ENCODE data around the gene ODF2. TPM values are rescaled to one million over a fixed set of nuclear protein-coding genes. Genes with fewer than 3 reads are reported as not detected.

ODF2 gene
- total and polyA plus RNA-seq, 2 of the 13 experiments (the other 11 are each of a cell fraction or from before 2014, with no cell fraction given) = 9.8 to 31.3 TPM

DNA sequence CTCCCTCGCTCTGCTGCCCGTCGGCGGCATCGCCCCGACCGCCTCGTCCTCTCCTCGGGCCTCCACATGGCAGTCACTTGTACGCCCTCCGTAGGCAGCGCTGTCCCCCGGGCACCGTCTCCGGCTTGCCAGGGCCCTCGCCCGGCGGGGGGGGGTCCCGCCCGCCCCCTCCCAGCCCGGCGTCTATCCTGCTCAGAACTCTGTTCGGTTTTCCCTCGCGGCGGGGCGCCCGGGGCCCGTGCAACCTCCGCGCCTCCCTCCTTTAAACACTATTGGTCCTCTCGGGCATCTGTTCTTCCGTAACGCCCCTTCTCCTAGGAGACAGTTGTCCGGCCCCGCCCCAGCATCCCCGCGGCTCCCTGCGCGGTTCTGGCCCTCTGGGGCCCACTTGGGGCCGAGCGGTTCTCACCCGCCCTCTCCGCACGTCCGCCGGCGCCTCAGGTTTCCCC lies 831 bp downstream of the ODF2 start (continued):
- TF ChIP-seq, protein P1, sequence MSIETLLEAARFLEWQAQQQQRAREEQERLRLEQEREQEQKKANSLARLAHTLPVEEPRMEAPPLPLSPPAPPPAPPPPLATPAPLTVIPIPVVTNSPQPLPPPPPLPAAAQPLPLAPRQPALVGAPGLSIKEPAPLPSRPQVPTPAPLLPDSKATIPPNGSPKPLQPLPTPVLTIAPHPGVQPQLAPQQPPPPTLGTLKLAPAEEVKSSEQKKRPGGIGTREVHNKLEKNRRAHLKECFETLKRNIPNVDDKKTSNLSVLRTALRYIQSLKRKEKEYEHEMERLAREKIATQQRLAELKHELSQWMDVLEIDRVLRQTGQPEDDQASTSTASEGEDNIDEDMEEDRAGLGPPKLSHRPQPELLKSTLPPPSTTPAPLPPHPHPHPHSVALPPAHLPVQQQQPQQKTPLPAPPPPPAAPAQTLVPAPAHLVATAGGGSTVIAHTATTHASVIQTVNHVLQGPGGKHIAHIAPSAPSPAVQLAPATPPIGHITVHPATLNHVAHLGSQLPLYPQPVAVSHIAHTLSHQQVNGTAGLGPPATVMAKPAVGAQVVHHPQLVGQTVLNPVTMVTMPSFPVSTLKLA (IDR thresholded peaks at IDR 0.05) = no peak
- TF ChIP-seq, protein P2, sequence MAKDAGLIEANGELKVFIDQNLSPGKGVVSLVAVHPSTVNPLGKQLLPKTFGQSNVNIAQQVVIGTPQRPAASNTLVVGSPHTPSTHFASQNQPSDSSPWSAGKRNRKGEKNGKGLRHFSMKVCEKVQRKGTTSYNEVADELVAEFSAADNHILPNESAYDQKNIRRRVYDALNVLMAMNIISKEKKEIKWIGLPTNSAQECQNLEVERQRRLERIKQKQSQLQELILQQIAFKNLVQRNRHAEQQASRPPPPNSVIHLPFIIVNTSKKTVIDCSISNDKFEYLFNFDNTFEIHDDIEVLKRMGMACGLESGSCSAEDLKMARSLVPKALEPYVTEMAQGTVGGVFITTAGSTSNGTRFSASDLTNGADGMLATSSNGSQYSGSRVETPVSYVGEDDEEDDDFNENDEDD (CRISPR knock-in tag; IDR thresholded peaks at IDR 0.05; ENCODE audit: borderline replicate concordance) = peak; percentile 42; the same call in 1 of the 2 replicates
- TF ChIP-seq SMAD9 (CRISPR knock-in tag; IDR thresholded peaks at IDR 0.05) (no peak), SYNCRIP (IDR thresholded peaks at IDR 0.05; ENCODE audit: insufficient read depth, low read depth, low read length) (no peak), PAWR (CRISPR knock-in tag; IDR thresholded peaks at IDR 0.05; ENCODE audit: borderline replicate concordance) (no peak), HOMEZ (CRISPR knock-in tag; IDR thresholded peaks at IDR 0.05; ENCODE audit: low read depth) (no peak), KMT2A (CRISPR knock-in tag; IDR thresholded peaks at IDR 0.05) (no peak), RXRB (CRISPR knock-in tag; IDR thresholded peaks at IDR 0.05; ENCODE audit: borderline replicate concordance) (0 out of 2 replicates have a peak, but pooled peaks have one; percentile 5), MAX (IDR thresholded peaks at IDR 0.05) (peak; percentile 52; the same call in 1 of the 2 replicates), TFE3 (CRISPR knock-in tag; IDR thresholded peaks at IDR 0.05) (no peak), ZFP36L2 (CRISPR knock-in tag; IDR thresholded peaks at IDR 0.05) (no peak), XBP1 (CRISPR knock-in tag; IDR thresholded peaks at IDR 0.05) (no peak), ZNF891 (CRISPR knock-in tag; IDR thresholded peaks at IDR 0.05) (no peak), ZNF225 (CRISPR knock-in tag; IDR thresholded peaks at IDR 0.05) (no peak), NFYC (CRISPR knock-in tag; IDR thresholded peaks at IDR 0.05) (peak; percentile 67), HNRNPK (IDR thresholded peaks at IDR 0.05; ENCODE audit: low read depth, low read length, poor library complexity, severe bottlenecking) (peak; percentile 93), CTCF (CRISPR knock-in tag; IDR thresholded peaks at IDR 0.05) (0 out of 2 replicates have a peak, but pooled peaks have one; percentile 2), NR3C1 (CRISPR knock-in tag; IDR thresholded peaks at IDR 0.05) (no peak), ZNF792 (CRISPR knock-in tag; IDR thresholded peaks at IDR 0.05) (no peak), ZNF83 (CRISPR knock-in tag; IDR thresholded peaks at IDR 0.05; ENCODE audit: borderline replicate concordance) (no peak)
- TF ChIP-seq, protein P3, sequence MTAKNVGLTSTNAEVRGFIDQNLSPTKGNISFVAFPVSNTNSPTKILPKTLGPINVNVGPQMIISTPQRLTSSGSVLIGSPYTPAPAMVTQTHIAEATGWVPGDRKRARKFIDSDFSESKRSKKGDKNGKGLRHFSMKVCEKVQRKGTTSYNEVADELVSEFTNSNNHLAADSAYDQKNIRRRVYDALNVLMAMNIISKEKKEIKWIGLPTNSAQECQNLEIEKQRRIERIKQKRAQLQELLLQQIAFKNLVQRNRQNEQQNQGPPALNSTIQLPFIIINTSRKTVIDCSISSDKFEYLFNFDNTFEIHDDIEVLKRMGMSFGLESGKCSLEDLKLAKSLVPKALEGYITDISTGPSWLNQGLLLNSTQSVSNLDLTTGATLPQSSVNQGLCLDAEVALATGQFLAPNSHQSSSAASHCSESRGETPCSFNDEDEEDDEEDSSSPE (CRISPR knock-in tag; IDR thresholded peaks at IDR 0.05) = 0 out of 2 replicates have a peak, but pooled peaks have one; percentile 49
- TF ChIP-seq, protein P4, sequence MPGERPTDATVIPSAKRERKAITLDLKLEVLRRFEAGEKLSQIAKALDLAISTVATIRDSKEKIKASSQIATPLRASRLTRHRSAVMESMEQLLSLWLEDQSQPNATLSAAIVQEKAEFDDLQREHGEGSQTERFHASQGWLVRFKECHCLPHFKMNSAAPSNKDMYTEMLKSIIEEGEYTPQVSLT (CRISPR knock-in tag; IDR thresholded peaks at IDR 0.05; ENCODE audit: borderline replicate concordance, low read depth) = no peak

All from HepG2 (cell line).